NCI-H748 (cell line): ENCODE data around the gene FBLN2.
"Not testable (repeated sequence)": the region's sequence is repeated elsewhere in the genome, so short reads cannot be mapped to it uniquely, and the experiment has no call there.

Source experiments
- DNase-seq: peaks from one replicate; lab custom pipeline; 2025; ENCODE audit not compliant: unreplicated experiment; lab: John Stamatoyannopoulos, UW

FBLN2 gene

GRCh38 chr3:13548696-13549622 is at the start of gene FBLN2:
FBLN2 (plus strand) TSS chr3:13549125; CDS start chr3:13570356, 21,231 bp downstream.
- peak; percentile 49 for DNase-seq

GRCh38 chr3:13499246-13499645 is 49.7 kb upstream of the FBLN2 start:
- not testable (repeated sequence) for DNase-seq

- peak; percentile 1 for DNase-seq
Observed at GRCh38 chr3:13500133-13500885, 48.6 kb upstream of the FBLN2 start.

- no peak for DNase-seq
Observed at GRCh38 chr3:13501056-13501455, 47.9 kb upstream of the FBLN2 start.

- no peak for DNase-seq
Observed at GRCh38 chr3:13501521-13501920, 47.4 kb upstream of the FBLN2 start.

- DNase-seq = no peak
Observed at GRCh38 chr3:13501958-13502790, 46.8 kb upstream of the FBLN2 start.

GRCh38 chr3:13502791-13503060 is 46.2 kb upstream of the FBLN2 start:
- no peak for DNase-seq

- no peak for DNase-seq
Observed at GRCh38 chr3:13504161-13504831, 44.6 kb upstream of the FBLN2 start.

- DNase-seq = no peak
Observed at GRCh38 chr3:13505147-13506130, 43.5 kb upstream of the FBLN2 start.

GRCh38 chr3:13506239-13506638 is 42.7 kb upstream of the FBLN2 start:
- DNase-seq = no peak

- no peak for DNase-seq
Observed at GRCh38 chr3:13506680-13507079, 42.2 kb upstream of the FBLN2 start.

- no peak for DNase-seq
Observed at GRCh38 chr3:13507247-13507569, 41.7 kb upstream of the FBLN2 start.

- DNase-seq = no peak
Observed at GRCh38 chr3:13507570-13508339, 41.2 kb upstream of the FBLN2 start.

- DNase-seq = no peak
Observed at GRCh38 chr3:13508496-13508895, 40.4 kb upstream of the FBLN2 start.

- no peak for DNase-seq
Observed at GRCh38 chr3:13509059-13509815, 39.7 kb upstream of the FBLN2 start.

- no peak for DNase-seq
Observed at GRCh38 chr3:13509816-13510192, 39.1 kb upstream of the FBLN2 start.

GRCh38 chr3:13512451-13512850 is 36.5 kb upstream of the FBLN2 start:
- DNase-seq = no peak
